D721Med (cell line): ENCODE results near the gene C1orf56.

Source experiments
- DNase-seq: peaks from one replicate; pipeline ENCODE4 v3.0.0; 2011; ENCODE audit warnings: low spot score; ENCODE audit not compliant: insufficient read length
- FAIRE-seq: peaks from 2 replicates; lab custom pipeline; 2011; peaks lifted over from hg19 to GRCh38; lab: Jason Lieb, UNC
- TF ChIP-seq, protein P1 (sequence below): IDR thresholded peaks from 2 replicates; pipeline ENCODE4 v1.5.1; 2012; ENCODE audit warnings: mild to moderate bottlenecking, control low read depth; ENCODE audit not compliant: insufficient read depth; ENCODE audit errors: missing control alignments

C1orf56 gene

GRCh38 chr1:151060657-151061421 lies 13.3 kb downstream of the C1orf56 start:
- no peak for DNase-seq
- FAIRE-seq, result no peak
- TF ChIP-seq, protein P1, sequence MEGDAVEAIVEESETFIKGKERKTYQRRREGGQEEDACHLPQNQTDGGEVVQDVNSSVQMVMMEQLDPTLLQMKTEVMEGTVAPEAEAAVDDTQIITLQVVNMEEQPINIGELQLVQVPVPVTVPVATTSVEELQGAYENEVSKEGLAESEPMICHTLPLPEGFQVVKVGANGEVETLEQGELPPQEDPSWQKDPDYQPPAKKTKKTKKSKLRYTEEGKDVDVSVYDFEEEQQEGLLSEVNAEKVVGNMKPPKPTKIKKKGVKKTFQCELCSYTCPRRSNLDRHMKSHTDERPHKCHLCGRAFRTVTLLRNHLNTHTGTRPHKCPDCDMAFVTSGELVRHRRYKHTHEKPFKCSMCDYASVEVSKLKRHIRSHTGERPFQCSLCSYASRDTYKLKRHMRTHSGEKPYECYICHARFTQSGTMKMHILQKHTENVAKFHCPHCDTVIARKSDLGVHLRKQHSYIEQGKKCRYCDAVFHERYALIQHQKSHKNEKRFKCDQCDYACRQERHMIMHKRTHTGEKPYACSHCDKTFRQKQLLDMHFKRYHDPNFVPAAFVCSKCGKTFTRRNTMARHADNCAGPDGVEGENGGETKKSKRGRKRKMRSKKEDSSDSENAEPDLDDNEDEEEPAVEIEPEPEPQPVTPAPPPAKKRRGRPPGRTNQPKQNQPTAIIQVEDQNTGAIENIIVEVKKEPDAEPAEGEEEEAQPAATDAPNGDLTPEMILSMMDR, result no peak

DNA sequence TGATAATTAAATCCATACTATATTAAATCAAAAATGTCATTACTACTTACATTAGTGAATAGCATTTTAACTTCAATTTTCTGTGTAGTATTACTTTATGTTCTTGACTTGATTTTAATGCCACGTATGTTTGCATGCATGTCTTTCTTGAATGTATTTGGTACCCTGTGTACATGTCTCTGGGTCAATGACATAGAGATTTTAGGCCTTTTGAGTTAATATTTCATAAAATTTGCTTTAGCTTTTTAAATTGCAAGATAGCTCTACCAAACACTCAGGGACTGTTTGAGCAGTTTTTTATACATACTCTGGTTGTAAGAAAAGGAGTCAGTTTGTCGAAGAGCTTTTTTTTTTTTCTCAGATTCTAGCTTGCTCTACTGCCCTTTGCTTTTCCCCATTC lies 14.2 kb downstream of the C1orf56 start:
- no peak for FAIRE-seq
- no peak for DNase-seq
- TF ChIP-seq, protein P1, result no peak

DNA sequence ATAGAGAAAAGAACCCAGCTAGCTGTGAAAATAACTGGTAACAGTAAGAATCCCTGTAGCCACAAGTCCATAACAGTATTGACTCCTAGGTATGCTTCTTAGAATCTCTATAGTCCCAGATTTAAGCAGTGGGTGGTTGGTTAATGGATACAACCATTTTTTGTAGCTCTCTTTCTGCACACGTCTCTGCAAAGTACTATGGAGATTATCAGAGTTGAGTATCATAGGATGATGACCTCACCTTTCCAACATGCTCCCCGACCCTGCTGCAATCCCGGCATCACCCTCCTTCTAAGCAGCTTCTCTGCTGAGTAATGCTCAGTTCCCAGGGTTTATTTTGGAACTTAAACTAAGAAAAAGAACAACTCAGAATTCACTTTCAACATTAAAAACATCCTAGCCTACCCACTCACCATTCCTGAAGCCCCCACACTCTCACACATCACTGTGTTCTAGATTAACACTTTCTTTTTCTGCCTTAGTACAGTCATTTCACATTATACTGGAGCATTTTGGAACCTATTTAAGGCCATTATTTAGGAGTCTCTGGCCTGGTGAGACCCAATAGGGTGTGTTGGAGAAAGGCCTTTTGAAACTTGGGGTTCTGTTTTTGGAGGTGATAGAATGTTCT lies 15.3 kb downstream of the C1orf56 start:
- FAIRE-seq (peak; percentile 38), DNase-seq (no peak)
- TF ChIP-seq, protein P1, result no peak

- no peak for DNase-seq
- no peak for FAIRE-seq
- TF ChIP-seq, protein P1, result no peak
These were observed 17.6 kb downstream of the C1orf56 start for GRCh38 chr1:151065089-151065645.

GRCh38 chr1:151067185-151067584 lies 19.6 kb downstream of the C1orf56 start:
- no peak for FAIRE-seq
- no peak for DNase-seq
- TF ChIP-seq, protein P1, result no peak

DNA sequence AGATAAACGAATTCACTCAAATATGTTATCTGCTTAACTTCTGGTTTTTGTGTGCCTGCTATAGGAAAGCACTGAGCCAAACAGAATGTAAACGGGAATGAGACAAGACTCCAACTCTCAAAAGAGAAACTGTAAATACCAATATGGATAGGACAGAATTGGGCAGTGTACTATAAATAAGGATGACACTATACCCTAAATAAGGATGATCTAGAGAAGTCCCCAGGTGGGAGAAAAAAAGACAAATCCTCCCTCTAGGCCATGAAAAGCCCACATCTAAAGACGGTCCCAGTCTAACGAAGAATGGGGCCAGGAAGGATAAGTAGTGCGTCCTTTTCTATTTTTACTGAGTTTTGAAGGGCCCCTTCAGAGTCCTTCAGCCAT lies 21.5 kb downstream of the C1orf56 start:
- FAIRE-seq (no peak), DNase-seq (no peak)
- TF ChIP-seq, protein P1, result no peak
